Epithelial cell of proximal tubule (primary cell): ENCODE results near the gene DET1. TPM values are rescaled to one million over a fixed set of nuclear protein-coding genes. Genes with fewer than 3 reads are reported as not detected.

ENCODE experiments used
- DNase-seq: peaks from one replicate; pipeline ENCODE4 v3.0.0-alpha.2; 2011; ENCODE audit warnings: low read depth
- H3K4me3 ChIP-seq: 2 replicates; pipeline ENCODE4 v1.5.1; 2011; ENCODE audit warnings: low read depth, mild to moderate bottlenecking, low read length
- total RNA-seq: library from RNA; depleted of rRNA; stranded (reverse); fragments of >200 nt; gene quantifications from 2 replicates; pipeline ENCODE4 v1.2.3, GENCODE V29; 2015
- TF ChIP-seq, protein P1 (sequence below): conservative IDR thresholded peaks from 2 replicates; pipeline ENCODE4 v1.5.1; 2012; ENCODE audit warnings: low read depth, mild to moderate bottlenecking, low read length

Gene DET1
- total RNA-seq, 1 donor from 2014 or later = 4.3 TPM

GRCh38 chr15:88509321-88509720 lies 37.2 kb downstream of the DET1 start:
- no peak overlapping the region for H3K4me3 ChIP-seq
- TF ChIP-seq, protein P1, sequence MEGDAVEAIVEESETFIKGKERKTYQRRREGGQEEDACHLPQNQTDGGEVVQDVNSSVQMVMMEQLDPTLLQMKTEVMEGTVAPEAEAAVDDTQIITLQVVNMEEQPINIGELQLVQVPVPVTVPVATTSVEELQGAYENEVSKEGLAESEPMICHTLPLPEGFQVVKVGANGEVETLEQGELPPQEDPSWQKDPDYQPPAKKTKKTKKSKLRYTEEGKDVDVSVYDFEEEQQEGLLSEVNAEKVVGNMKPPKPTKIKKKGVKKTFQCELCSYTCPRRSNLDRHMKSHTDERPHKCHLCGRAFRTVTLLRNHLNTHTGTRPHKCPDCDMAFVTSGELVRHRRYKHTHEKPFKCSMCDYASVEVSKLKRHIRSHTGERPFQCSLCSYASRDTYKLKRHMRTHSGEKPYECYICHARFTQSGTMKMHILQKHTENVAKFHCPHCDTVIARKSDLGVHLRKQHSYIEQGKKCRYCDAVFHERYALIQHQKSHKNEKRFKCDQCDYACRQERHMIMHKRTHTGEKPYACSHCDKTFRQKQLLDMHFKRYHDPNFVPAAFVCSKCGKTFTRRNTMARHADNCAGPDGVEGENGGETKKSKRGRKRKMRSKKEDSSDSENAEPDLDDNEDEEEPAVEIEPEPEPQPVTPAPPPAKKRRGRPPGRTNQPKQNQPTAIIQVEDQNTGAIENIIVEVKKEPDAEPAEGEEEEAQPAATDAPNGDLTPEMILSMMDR = no peak
- DNase-seq = no peak

- no peak for DNase-seq
- no peak overlapping the region for H3K4me3 ChIP-seq
- TF ChIP-seq, protein P1 = no peak
Observed at GRCh38 chr15:88506628-88507027, 39.9 kb downstream of the DET1 start.

GRCh38 chr15:88505721-88506120 lies 40.8 kb downstream of the DET1 start:
- no peak overlapping the region for H3K4me3 ChIP-seq
- DNase-seq = no peak
- TF ChIP-seq, protein P1 = no peak

GRCh38 chr15:88504445-88504844 lies 42.0 kb downstream of the DET1 start:
- no peak for DNase-seq
- TF ChIP-seq, protein P1 = no peak
- no peak overlapping the region for H3K4me3 ChIP-seq

- TF ChIP-seq, protein P1 = no peak
- DNase-seq = no peak
Observed at GRCh38 chr15:88498996-88499395, 47.5 kb downstream of the DET1 start.

GRCh38 chr15:88497109-88497765 lies 49.2 kb downstream of the DET1 start:
- no peak for DNase-seq
- no peak overlapping the region for H3K4me3 ChIP-seq
- TF ChIP-seq, protein P1 = no peak

More at GRCh38 chr15:88498996-88499395, 47.5 kb downstream of the DET1 start:
- no peak overlapping the region for H3K4me3 ChIP-seq

GRCh38 chr15:88493844-88494243 lies 52.6 kb downstream of the DET1 start:
- no peak overlapping the region for H3K4me3 ChIP-seq
- no peak for DNase-seq
- TF ChIP-seq, protein P1 = no peak
